Activated T-cell treated with anti-CD3 and anti-CD28 coated beads for 1 hour (primary cell): ENCODE measurements around the gene GRM2.

ENCODE experiments used
- DNase-seq: peaks from one replicate; pipeline ENCODE4 v3.0.0-alpha.2; 2020; ENCODE audit warnings: low read depth

Gene GRM2

DNA sequence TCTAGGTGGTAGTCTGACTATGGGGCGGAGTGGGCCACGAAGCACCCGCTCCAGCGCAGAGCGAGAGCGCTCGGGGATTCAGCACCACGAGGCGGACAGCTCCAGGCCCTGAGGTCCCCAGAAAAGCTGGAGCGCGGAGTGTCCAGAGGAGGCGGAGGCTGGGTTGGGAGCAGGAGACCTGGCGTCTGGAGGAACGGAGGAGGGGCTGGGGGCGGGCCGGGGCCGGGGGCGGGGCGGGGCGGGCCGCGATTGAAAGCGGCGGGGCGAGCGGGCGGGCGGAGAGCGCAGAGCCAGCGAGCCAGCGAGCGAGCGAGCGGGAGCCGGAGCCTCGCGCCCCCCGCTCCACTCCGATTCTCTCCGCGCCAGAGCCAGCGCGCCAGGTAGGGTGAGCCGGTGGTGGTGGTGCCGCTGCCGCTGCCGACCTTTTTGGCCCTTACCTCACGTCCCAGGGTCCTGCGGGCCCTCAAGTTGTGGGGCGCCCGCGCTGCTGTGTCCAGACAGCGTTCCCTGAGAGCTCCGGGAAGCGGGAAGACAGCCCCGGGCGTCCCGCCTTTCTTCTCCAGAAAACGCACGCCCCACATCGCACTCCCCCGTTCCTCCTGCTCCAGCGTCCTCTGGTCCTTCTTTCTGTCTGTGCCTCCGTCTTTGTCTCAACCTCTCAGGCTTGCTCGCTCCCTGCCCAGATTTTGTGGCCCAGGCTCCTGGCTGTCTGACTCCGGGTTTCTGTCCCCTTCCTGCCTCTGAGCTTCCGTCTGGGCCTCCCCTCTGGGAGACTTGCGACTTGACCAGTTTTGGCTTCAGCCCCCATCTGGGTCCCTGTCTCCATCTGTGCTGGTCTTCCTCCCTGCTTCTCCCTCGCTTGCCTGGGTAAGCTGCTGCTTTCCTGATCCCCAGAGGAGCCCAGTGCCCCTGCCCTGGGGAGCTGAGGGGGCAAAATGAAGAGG is at the start of gene GRM2:
GRM2 (plus strand) TSS at position 281 of the 944 bp plus-strand sequence. CDS start 1,916 bp downstream, outside the sequence.
- DNase-seq: no peak

DNA sequence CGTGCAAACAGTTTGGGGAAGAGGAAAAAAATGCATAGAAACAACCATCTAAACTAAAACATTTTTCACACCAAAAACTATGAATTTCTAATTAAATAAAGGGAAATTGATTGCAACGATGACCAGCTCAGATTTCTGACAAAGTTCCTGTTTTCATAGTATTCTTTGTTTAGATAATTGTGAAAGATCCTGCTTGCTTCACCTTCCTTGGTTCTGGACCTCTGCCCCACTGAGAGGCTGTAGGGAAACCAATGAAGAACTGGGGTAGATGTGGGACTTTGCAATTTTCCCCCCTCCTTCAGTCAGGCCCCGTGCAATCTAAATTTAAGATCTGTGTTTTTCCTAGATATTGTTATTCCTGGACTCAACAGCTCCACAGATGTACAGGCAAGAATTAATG is 49.6 kb upstream of the GRM2 start:
- DNase-seq: no peak

DNA sequence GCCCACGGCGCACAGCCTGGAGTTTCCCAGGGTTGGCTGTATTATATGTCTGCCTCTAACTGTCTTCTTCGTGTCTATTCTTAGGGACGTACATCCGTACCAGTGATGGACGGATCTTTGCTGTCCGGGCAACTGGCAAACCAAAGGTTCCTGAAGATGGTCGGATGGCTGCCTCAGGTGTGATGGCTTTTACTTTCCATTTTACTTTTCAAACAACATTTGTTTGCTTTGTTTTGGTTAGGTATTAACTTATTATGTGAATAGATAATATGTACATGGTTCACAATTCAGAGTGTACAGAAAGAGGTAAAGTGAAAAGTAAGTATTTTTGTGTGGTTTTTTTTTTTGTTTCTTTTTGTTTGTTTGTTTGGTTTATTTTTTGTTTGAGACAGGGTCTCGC is 46.9 kb upstream of the GRM2 start:
- no peak for DNase-seq

DNA sequence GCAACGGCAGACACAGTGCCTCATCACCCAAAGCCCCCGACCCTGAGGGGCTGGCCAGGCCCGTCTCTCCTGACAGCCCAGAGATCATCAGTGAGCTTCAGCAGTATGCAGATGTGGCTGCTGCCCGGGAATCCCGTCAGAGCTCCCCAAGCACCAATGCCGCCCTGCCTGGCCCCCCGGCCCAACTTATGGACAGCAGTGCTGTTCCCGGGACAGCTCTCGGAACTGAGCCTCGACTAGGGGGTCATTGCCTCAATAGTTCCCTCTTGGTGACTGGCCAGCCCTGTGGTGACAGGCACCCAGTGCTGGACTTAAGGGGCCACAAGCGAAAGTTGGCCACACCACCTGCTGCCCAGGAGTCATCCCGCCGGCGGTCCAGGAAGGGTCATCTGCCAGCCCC is 44.4 kb upstream of the GRM2 start:
- DNase-seq: no peak

DNA sequence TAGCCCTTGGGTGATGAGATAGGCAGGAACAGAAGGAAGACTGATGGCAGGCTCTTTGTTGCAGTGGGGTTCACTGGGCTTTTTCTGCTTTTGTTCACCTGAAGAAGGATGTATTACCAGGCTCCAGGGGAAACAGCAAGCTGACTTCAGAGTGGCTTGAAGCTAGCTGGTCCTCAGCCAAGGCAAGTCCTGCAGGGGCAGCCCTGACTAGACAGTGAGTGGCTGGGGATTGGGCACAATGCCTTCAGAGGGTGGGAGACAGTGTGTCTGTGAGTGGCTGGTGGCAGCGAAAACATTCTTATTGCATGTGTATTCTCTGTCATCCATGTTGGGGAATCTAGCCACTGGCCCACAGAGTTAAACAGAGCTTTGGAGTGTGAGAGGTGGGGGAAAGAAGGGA is 38.1 kb upstream of the GRM2 start:
- no peak for DNase-seq

DNA sequence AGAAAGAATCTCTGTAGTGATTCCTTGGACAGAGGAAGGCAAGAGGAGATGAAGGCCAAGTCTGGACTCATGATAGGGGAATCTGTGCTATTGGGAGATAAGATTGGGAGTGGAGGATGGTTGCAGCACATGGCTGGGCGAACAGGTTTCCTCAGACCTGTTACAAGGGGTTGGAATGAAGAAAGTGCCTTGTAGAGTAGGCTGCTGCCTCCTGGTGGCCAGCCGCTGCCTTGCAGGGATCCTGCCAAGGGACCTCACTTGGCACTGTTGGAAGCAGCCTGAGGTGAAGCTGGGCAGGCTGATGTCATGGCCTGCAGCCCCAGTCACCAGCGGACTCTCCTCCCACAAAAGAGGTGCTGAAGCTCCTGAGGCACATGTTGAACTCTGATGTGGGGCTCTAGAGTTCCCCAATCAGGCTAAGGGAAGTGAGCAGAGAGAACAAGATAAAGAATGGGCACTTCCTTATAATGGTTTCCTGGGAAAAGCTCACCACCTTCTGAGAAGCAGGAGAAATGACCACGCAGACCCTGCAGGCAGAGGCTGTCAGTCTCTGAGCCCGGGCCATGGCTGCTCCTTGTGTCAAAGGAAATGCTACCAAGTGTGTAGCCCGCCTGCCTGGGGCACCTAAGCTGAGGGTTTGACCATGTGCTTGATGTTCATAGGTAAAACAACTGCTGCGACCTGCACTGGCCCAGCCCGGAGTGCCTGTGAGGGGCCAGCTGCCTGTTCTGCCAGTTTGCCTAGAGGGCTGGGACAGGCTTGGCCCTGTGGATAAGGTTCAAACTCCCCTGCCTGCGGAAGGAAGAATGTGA is 37.4 kb upstream of the GRM2 start:
- peak; percentile 76 for DNase-seq

DNA sequence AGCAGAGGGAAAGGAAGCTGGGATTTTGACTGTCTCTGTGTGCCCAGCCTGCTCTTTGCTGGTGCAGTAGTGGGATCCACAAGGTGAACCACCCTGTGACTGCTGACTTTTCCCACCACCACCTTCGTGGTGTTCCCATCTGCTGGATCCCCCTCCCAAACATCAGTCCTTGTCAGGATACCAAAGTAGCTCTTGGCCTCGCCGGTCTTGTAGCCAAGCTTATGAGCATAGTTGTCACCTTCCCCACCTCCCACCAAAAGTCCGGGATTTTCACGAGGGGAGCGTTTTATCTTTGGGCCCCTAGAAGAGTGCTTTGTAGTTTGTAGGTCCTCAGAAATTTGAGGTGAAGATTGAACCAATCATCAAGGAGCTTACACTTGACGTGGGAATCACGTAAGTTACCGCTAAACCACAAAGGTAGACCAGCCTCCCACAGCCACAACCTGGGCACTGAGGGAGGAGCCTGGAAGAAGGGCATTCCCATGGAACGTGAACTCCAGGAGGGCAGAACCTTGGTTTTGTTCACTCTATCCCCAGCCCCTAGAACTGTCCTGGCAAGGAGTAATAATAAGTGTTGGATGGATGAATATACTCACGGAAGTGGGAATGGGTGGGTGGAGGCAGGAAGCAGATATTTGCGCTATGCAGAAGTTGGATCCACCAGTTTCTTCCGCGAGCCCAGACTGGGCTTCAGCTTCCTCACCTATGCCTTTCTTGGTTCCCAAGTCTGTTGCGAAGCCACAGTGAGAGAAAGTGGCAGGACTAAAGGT is 36.6 kb upstream of the GRM2 start:
- DNase-seq: no peak

DNA sequence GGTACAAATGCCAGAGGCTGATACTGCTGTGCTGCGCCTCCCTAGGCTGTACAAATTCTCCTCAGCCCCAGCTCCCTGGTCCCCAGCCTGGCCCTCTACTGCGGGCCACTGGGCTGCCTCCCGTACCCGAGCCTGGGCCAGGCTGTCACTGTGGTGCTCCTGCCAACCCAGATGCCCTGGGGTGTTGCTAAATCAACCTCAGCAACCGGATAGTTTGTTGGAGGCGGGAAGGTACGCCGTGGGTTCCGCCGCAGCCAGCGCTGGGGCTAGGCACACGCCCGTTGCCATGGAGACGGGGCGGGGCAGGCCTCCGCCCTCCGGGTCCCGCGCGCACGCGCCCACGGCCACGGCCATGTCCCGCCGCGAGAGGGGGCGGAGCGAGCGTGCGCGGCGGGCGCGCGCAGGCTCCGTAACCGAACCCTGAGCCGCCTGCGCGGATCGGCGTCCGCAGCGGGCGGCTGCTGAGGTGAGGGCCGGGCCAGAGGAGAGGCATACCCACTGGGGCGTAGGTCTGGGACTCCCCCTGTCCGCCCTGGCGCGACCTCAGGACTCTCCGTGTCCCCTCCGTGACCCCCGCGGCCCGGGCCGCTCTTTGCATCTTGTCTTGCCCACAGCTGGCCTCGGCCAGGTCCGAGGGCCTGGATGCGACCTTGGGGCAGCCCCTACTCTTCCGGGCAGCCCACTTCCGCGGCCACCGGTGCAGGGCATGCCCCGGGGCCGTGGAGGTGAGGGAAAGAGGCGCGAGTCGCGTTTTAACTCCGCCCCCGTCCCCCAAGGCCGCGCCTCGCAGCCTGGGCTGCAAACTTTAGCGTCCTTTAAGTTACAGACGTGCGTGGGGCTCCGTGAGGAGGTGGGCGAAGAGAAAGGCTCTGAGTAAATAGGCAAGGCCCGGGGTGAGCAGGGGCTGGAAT is 35.8 kb upstream of the GRM2 start, which contains the start of gene TEX264:
TEX264 (plus strand) TSS at position 430 of the 911 bp plus-strand sequence. CDS start 3,053 bp downstream, outside the sequence.
- DNase-seq: peak; percentile 93

DNA sequence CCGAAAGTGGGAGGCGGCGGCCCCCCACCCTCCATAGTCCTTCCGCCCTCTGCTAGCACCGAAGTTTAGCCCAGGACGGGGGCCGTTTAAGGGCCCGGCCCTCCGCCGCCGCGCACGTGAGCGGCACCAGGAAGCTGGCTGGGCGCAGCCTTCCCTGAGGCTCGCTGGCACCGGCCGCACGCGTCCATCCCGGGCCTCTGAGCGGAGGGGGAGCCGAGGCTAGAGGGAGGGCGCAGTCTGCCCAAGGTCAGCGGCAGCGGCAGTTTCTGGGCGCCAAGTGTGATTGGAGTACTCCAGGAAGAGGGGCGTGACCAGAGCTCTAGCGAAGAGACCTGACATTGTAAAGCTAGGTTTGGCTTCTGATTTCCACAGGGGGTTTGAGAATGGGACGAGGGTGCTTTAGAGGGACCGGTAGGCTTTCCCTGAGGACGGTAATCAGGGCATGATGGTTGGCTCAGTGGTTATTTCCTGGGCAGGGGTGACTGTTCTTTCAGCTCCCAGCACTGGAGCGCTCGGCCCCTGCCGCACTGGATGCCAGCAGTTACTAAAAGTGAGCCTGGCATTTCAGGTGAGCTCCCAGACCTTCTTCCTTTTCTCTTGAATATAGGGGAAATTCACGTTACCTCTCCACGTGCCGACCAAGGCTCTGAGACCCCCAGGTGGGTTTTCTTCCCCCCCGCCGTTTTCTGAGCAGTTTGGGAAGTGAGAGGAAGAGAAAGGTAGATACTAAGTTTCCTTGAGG is 35.0 kb upstream of the GRM2 start:
- DNase-seq: peak; percentile 32

DNA sequence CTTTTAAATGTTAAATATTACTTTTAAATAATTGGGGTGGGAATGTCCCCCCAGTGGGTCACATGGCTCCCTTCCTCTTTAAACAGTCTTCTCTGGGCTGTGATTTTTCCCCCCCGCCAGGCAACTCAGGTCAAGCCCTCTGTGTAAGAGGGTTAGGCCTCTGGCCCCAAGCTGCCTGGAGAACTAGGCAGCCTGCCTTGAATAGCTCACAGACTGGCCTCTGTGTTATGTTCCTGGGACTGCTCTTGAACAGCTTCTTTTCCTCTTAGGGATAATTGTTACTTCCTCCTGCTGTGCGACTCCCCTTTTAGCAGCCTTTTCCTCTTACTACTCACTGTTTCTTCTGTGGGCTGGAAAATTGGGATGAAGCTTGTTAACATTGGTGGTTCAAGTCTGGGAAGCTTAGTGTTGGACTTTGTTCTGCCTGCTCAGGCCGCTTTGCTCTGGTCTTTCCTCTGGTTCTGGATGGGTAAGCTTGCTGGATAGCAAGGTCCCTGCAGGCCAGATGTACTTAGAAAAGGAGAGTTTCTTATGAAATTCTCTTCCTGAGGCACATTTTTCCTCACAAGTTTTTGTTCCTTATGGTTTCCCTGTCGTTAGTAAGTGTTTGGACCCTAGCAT is 33.6 kb upstream of the GRM2 start:
- DNase-seq: no peak

DNA sequence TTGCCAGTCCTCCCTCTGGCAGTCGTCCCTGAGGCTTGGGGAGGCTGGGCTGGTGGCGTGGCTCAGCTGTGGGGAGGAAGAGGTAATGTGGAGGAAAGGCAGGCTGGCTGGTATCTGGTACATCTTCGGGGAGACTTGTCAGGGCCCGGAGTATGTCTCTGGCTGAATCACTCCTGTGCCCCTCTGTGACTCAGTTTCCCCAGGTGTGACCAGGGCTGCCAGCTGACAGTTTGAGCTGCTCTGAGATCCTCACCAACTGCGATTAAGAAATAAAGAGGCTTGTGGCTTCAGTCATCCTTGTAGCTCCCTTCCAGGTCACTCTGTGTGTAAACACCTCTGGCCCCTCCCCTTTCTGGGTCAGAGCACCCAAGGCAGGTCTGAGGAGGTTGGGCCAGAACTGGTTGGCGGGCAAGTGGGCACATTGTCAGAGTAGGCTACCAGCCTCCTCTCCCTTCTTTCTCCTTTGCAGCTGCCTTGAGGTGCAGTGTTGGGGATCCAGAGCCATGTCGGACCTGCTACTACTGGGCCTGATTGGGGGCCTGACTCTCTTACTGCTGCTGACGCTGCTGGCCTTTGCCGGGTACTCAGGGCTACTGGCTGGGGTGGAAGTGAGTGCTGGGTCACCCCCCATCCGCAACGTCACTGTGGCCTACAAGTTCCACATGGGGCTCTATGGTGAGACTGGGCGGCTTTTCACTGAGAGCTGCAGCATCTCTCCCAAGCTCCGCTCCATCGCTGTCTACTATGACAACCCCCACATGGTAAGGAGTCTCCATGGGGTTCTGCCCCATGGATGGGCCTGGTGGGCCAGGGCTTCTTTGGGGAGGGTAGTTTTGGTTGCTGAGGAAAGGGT is 32.8 kb upstream of the GRM2 start:
- DNase-seq: no peak

DNA sequence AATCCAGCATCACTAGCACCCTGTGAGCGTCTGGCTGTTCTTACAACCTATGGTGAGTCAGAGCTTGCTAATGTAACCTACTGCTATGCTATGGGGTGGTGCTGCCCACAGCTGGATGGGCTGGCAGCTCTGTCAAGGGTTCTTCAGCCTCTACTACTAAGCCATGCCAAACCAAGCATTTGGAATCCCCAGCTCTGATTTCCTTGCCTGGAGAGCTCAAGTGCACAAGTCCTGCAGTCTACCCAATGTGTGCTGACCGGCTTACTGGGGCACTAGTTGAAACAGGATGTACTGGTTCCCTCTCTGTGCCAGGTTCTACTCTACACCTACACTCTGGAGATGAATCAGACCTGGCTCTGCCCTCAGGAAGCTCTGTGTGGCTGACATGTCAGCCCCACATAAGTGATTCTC is 31.7 kb upstream of the GRM2 start:
- no peak for DNase-seq

DNA sequence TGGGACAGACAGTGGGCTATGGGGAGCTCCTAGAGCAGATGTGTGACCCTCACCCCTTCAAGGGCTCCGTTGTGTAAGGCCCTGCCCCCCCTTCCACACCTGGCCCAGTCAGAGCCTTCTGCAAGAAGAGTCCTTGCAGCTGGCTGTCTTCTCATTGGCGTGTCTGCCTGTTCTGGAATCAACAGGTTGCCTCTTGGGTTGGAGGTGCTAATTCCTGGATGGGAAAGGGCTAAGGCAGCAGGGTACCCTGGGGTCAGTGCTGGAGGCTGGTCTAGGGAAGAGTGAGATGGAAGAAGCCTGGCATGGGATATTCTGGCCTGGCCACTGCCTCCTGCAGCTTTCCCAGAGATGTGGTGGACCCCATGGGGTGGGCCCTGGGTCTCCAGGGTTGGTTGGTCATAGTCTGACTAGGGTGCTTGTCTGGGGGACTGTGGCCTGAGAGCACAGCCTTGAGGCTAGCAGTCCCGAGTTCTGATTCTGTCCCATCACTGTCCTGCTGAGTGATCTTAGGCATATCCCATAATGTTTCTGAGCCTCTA is 30.7 kb upstream of the GRM2 start:
- DNase-seq: no peak

DNA sequence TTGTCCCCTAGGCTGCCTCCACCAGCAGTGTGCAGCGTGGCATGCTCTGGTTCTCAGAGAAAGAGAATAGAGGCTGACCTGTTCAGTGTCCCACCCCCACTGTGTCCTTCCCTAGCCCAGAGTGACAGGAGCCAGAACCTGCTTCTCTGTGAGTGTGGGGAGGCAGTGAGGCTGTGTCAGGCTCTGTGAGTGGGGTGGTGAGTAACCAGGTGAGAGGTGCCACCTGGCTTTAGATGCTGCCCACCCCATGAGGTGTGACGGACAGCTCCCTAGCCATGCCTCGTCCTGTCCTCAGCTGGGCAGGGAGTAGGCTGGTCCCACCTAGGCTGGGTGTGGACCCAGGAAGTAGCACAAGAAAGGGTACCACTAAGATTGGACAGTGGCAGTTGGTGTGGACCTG is 29.5 kb upstream of the GRM2 start:
- DNase-seq: no peak

DNA sequence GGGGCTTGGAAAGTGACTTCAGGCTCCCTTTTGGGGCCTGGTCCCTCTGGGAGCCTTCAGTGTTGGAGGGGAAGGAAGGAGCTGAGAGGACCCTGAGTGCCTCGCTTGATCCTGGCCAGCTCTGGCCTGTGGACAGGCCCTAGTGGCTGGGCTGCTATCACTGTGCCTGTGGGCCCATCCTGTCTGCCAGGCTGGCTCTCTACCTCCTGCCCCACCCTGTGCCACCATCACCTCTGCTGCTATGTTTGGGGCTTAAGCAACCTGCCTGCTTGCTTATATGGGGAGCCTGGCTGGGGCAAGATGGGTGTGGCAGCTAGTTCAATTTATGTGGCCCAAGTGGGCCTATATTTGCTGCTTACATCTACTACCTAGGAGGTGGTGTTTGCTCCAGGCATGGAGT is 28.7 kb upstream of the GRM2 start:
- no peak for DNase-seq

DNA sequence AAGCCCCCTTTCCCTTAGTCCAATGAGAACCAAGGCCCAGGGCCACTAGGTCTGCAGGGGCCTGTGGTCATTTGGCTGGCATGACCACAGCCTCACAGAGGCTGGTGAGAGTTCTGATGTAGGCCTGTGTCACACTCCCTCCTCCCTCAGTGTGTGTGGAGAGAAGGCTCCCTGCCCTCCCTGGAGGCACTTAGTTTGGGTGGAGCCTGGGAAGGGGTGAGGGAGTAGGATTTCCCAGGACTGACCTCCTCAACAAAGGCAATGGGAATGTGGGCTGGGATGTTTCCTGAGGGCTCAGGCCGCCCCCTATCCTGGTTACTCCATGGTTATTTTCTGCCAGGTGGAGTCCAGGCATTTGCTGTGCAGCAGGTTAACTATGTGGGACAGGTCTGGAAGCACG is 28.2 kb upstream of the GRM2 start:
- no peak for DNase-seq

DNA sequence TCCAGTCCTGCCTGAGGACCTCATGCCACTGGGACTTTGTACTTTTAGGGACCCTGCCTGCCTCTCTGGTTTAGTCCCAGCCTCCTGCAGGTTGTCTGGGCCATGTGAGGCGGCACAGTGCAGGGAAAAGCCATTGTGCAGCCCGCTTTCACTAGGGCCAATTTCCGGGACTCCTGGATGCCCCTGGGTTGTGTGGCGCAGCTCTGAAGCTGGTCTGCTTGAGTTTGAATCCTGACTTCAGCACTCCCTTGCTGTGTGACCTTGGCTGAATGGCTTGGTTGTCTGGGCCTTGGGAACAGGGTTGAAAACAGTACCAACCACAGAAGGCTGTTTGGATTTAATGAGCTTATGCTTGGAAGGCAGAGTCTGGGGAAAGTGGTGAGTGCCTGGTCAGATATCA is 27.6 kb upstream of the GRM2 start:
- DNase-seq: no peak

DNA sequence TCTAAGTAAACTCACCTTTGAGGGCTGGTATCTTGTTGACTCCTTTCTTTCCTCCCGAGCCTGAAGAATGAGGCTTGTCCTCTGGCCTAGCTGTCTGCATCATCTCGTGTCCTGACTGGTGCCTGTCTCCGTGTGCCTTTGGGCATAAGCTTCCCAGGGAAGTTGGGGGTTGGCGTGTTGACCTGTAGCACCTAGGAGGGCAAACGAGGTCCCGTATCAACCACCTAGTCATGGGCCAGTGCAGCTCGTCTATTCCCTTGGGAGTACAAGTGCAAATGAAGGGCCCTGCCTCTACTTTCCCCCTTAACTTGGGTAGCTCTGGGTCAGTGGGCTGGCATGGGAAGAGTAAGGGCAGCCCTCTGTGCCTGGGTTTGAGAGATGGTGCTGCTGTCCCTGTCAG is 27.1 kb upstream of the GRM2 start:
- no peak for DNase-seq

DNA sequence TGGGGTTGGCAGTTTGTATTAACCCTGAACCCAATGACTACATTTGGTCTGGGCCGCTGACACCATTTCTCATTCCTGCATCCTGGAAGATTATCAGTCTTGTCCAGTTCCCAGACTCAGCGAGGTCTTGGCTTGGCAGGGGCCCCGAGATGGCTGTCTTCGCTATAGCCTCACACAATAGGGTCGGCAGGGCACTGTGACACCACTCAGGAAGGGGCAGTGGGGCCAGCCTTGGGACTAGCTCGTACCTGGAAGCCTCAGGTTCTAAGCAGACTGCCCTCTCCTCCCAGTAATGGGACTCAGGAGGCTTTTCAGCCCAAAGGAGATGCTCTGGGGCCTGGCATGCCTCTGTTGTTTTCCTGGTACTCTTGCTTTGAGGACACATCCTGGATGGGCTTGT is 26.7 kb upstream of the GRM2 start:
- DNase-seq: no peak
